ENCODE results near the gene PDE4D.

PDE4D gene

GRCh38 chr5:59746241-59746765 lies 147.2 kb downstream of the PDE4D start:
- no peak for TF ChIP-seq FOXP2 (optimal IDR thresholded peaks at IDR 0.05; ENCODE audit: borderline replicate concordance, extremely low read depth, extremely low read length, insufficient read depth)

GRCh38 chr5:59745415-59745863 lies 148.1 kb downstream of the PDE4D start:
- peak; percentile 85 for TF ChIP-seq FOXP2 (optimal IDR thresholded peaks at IDR 0.05; ENCODE audit: borderline replicate concordance, extremely low read depth, extremely low read length, insufficient read depth)
- 0 out of 2 replicates have a peak, but pooled peaks have one; percentile 72 for TF ChIP-seq SIN3A (IDR thresholded peaks at IDR 0.05; ENCODE audit: borderline replicate concordance, insufficient read depth, low read length)
- no peak for TF ChIP-seq REST (IDR thresholded peaks at IDR 0.05; ENCODE audit: insufficient read depth in 1 of 2, low read depth in 2 of 2, low read length in 2 of 2)

GRCh38 chr5:59744531-59744992 lies 149.0 kb downstream of the PDE4D start:
- TF ChIP-seq TAF1 (IDR thresholded peaks at IDR 0.05; ENCODE audit: borderline replicate concordance, insufficient read depth, low read length) (no peak), SIN3A (IDR thresholded peaks at IDR 0.05; ENCODE audit: borderline replicate concordance, insufficient read depth, low read length) (no peak), REST (IDR thresholded peaks at IDR 0.05; ENCODE audit: insufficient read depth in 1 of 2, low read depth in 2 of 2, low read length in 2 of 2) (no peak)

- TF ChIP-seq SIN3A (IDR thresholded peaks at IDR 0.05; ENCODE audit: borderline replicate concordance, insufficient read depth, low read length) (no peak), TAF1 (IDR thresholded peaks at IDR 0.05; ENCODE audit: borderline replicate concordance, insufficient read depth, low read length) (no peak), POLR2AphosphoS5 (IDR thresholded peaks at IDR 0.05; ENCODE audit: low read depth, low read length) (no peak), FOXP2 (optimal IDR thresholded peaks at IDR 0.05; ENCODE audit: borderline replicate concordance, extremely low read depth, extremely low read length, insufficient read depth) (no peak), REST (IDR thresholded peaks at IDR 0.05; ENCODE audit: insufficient read depth in 1 of 2, low read depth in 2 of 2, low read length in 2 of 2) (no peak)
These were observed 151.9 kb downstream of the PDE4D start for GRCh38 chr5:59741599-59741998.

DNA sequence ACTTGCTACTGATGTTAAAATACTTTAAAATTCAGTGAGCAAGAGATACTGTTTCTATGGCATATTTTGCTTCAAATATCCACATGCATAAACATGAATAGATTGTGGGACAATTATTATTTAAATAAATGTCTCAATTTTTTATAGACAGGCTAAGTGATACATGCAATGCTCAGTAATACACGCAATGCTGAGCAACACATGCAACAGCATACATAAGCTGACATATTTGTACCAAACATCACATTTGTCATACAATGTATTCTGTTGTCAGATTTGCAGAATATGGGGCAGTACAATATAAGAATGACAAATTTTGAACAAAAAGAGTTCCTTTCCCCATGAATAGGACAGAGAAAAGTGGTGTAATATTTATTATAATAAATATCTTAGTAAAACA lies 155.5 kb downstream of the PDE4D start:
- TF ChIP-seq FOXP2 (optimal IDR thresholded peaks at IDR 0.05; ENCODE audit: borderline replicate concordance, extremely low read depth, extremely low read length, insufficient read depth), result no peak
- TF ChIP-seq TAF1 (IDR thresholded peaks at IDR 0.05; ENCODE audit: borderline replicate concordance, insufficient read depth, low read length), result no peak
- TF ChIP-seq REST (IDR thresholded peaks at IDR 0.05; ENCODE audit: insufficient read depth in 1 of 2, low read depth in 2 of 2, low read length in 2 of 2), result no peak
- TF ChIP-seq POLR2AphosphoS5 (IDR thresholded peaks at IDR 0.05; ENCODE audit: low read depth, low read length), result no peak
- no peak for TF ChIP-seq SIN3A (IDR thresholded peaks at IDR 0.05; ENCODE audit: borderline replicate concordance, insufficient read depth, low read length)
